Stimulated activated CD4-positive, alpha-beta T cell treated with anti-CD3 and anti-CD28 coated beads, Interleukin-1b, Interleukin-23, amount 100 ng/mL, for 48 hours (primary cell): ENCODE data around the gene BICD1.

Source experiments
- DNase-seq: peaks from one replicate; pipeline ENCODE4 v3.0.0-alpha.2; 2020

Gene BICD1

GRCh38 chr12:32285489-32285888, 178.8 kb downstream of the BICD1 start:
- DNase-seq, result no peak

- no peak for DNase-seq
These were observed 183.8 kb downstream of the BICD1 start for GRCh38 chr12:32290411-32290810.

- no peak for DNase-seq
These were observed 185.5 kb downstream of the BICD1 start for GRCh38 chr12:32292151-32292550.

- no peak for DNase-seq
These were observed 187.3 kb downstream of the BICD1 start for GRCh38 chr12:32293808-32294419.

- DNase-seq, result no peak
These were observed 189.9 kb downstream of the BICD1 start for GRCh38 chr12:32296567-32296966.

GRCh38 chr12:32298917-32299316, 192.3 kb downstream of the BICD1 start:
- DNase-seq, result no peak

GRCh38 chr12:32301216-32301615, 194.6 kb downstream of the BICD1 start:
- DNase-seq, result no peak

- DNase-seq, result no peak
These were observed 195.8 kb downstream of the BICD1 start for GRCh38 chr12:32302218-32303173.

GRCh38 chr12:32303174-32303549, 196.5 kb downstream of the BICD1 start:
- DNase-seq, result no peak

GRCh38 chr12:32305163-32305562, 198.5 kb downstream of the BICD1 start:
- no peak for DNase-seq

- DNase-seq, result no peak
These were observed 200.7 kb downstream of the BICD1 start for GRCh38 chr12:32307326-32307725.

GRCh38 chr12:32309811-32310736, 203.4 kb downstream of the BICD1 start:
- no peak for DNase-seq

- DNase-seq, result no peak
These were observed 205.5 kb downstream of the BICD1 start for GRCh38 chr12:32312049-32312670.

GRCh38 chr12:32322354-32322753, 215.7 kb downstream of the BICD1 start:
- no peak for DNase-seq

GRCh38 chr12:32331133-32331532, 224.5 kb downstream of the BICD1 start:
- DNase-seq, result no peak

GRCh38 chr12:32332446-32332845, 225.8 kb downstream of the BICD1 start:
- no peak for DNase-seq

- DNase-seq, result no peak
These were observed 227.7 kb downstream of the BICD1 start for GRCh38 chr12:32334371-32334777.

- no peak for DNase-seq
These were observed 229.6 kb downstream of the BICD1 start for GRCh38 chr12:32336261-32336660.

- DNase-seq, result no peak
These were observed 236.8 kb downstream of the BICD1 start for GRCh38 chr12:32343496-32343895.

GRCh38 chr12:32344047-32344446, 237.4 kb downstream of the BICD1 start:
- DNase-seq, result no peak

GRCh38 chr12:32353540-32353939, 246.9 kb downstream of the BICD1 start:
- no peak for DNase-seq

- no peak for DNase-seq
These were observed 251.1 kb downstream of the BICD1 start for GRCh38 chr12:32357601-32358249.
